Prostate gland (tissue), 2 donors: ENCODE results near the gene FNBP1L.

ENCODE experiments used
- CTCF ChIP-seq, 4 experiments: fragments of 200-600 bp in 2 of 4; fragments of 450-650 bp in 2 of 4; sonication (generic) in 2 of 4; IDR thresholded peaks; 1 replicate in 3 of 4; 2 replicates in 1 of 4; pipeline ENCODE4 v1.5.1; 2016 to 2019; ENCODE audit warnings: antibody characterized with exemption in 4 of 4, mild to moderate bottlenecking in 2 of 4, moderate library complexity in 2 of 4
- POLR2AphosphoS5 ChIP-seq: sonication (generic); formaldehyde crosslinking; IDR thresholded peaks from one replicate; pipeline ENCODE4 v1.6.1; 2017; ENCODE audit warnings: antibody characterized with exemption

- TF ChIP-seq CTCF (IDR thresholded peaks at IDR 0.05) (no peak), POLR2AphosphoS5 (no peak)
These were observed 83.3 kb downstream of the FNBP1L start for GRCh38 chr1:93531193-93531592.
